ENCODE data around the gene OR52W1. TPM values are rescaled to one million over a fixed set of nuclear protein-coding genes. Genes with fewer than 3 reads are reported as not detected.

Gene OR52W1
- polyA plus RNA-seq, 10 donors, result 0.11 TPM; not detected in 9

Other genes starting within 250 kb of the OR52W1 start
- gene OR56A5, start 230.7 kb upstream of the OR52W1 start, polyA plus RNA-seq (ENCODE audit: insufficient read length in 10 of 10), result not detected
- not detected for gene OR52L1, start 212.2 kb upstream of the OR52W1 start, polyA plus RNA-seq (ENCODE audit: insufficient read length in 10 of 10)
- gene OR56A4, start 192.3 kb upstream of the OR52W1 start, polyA plus RNA-seq (ENCODE audit: insufficient read length in 10 of 10), result not detected
- gene OR56A1, start 168.5 kb upstream of the OR52W1 start, polyA plus RNA-seq (ENCODE audit: insufficient read length in 10 of 10), result not detected
- gene OR56B4, start 91.5 kb upstream of the OR52W1 start, polyA plus RNA-seq (ENCODE audit: insufficient read length in 10 of 10), result not detected
- not detected for gene OR52B2, start 28.9 kb upstream of the OR52W1 start, polyA plus RNA-seq (ENCODE audit: insufficient read length in 10 of 10)
- gene C11orf42, start 6.3 kb downstream of the OR52W1 start, polyA plus RNA-seq (ENCODE audit: insufficient read length in 10 of 10), result under 1 TPM in 8 of 10 donors, not detected in 2; 0.24 to 0.46 (median 0.31) TPM
- 10 to 100 TPM; 18.5 to 39.1 (median 23.5) TPM for gene FHIP1B, start 35.4 kb downstream of the OR52W1 start, polyA plus RNA-seq (ENCODE audit: insufficient read length in 10 of 10)
- under 1 TPM in 5 of 10 donors, not detected in 5; 0.11 to 0.33 (median 0.17) TPM for gene CNGA4, start 39.9 kb downstream of the OR52W1 start, polyA plus RNA-seq (ENCODE audit: insufficient read length in 10 of 10)
- gene CCKBR, start 60.6 kb downstream of the OR52W1 start, polyA plus RNA-seq (ENCODE audit: insufficient read length in 10 of 10), result under 1 TPM in 1 of 10 donors, not detected in 9; 0.22 TPM
- 10 to 100 TPM; 15.6 to 42.7 (median 27.7) TPM for gene CAVIN3, start 121.3 kb downstream of the OR52W1 start, polyA plus RNA-seq (ENCODE audit: insufficient read length in 10 of 10)
- gene SMPD1, start 191.2 kb downstream of the OR52W1 start, polyA plus RNA-seq (ENCODE audit: insufficient read length in 10 of 10), result 10 to 100 TPM; 21.8 to 26.7 (median 24.5) TPM
- gene APBB1, start 219.9 kb downstream of the OR52W1 start, polyA plus RNA-seq (ENCODE audit: insufficient read length in 10 of 10), result 10 to 100 TPM; 27.2 to 31.7 (median 28.4) TPM
- 1 to 10 TPM in 8 of 10 donors, under 1 TPM in 2; 0.87 to 5.4 (median 1.9) TPM for gene HPX, start 241.8 kb downstream of the OR52W1 start, polyA plus RNA-seq (ENCODE audit: insufficient read length in 10 of 10)

Measured in muscle of back (tissue), 10 donors.